GM23338 (cell line): ENCODE data around the gene DNAJC10. TPM values are rescaled to one million over a fixed set of nuclear protein-coding genes. Genes with fewer than 3 reads are reported as not detected.

Experiments used
- ATAC-seq: fragments of 200-7000 bp; cut with Tn5 transposase; 3 replicates; pipeline ENCODE4 v1.9.1; 2020
- DNase-seq: peaks from one replicate; pipeline ENCODE4 v3.0.0-alpha.2; 2015; ENCODE audit warnings: low spot score
- H2AFZ ChIP-seq: fragments of 200-600 bp; sonication (generic); 2 replicates; pipeline ENCODE4 v1.8.0; 2016; ENCODE audit warnings: antibody characterized with exemption, mild to moderate bottlenecking, moderate library complexity
- H3F3A ChIP-seq: fragments of 200-600 bp; sonication (generic); replicated peaks from 2 replicates; pipeline ENCODE4 v1.8.0; 2017; ENCODE audit warnings: antibody characterized with exemption, mixed run types, low read depth
- H3K27ac ChIP-seq: fragments of 200-600 bp; sonication (generic); 2 replicates; pipeline ENCODE4 v1.6.1; 2016; ENCODE audit warnings: low read depth
- H3K27me3 ChIP-seq: fragments of 200-600 bp; sonication (generic); 2 replicates; pipeline ENCODE4 v1.8.0; 2016; ENCODE audit warnings: mild to moderate bottlenecking, mixed run types, moderate library complexity; ENCODE audit not compliant: insufficient read depth
- H3K36me3 ChIP-seq: fragments of 200-600 bp; sonication (generic); 2 replicates; pipeline ENCODE4 v1.8.0; 2016; ENCODE audit warnings: mild to moderate bottlenecking; ENCODE audit not compliant: insufficient read depth
- H3K4me1 ChIP-seq: fragments of 200-600 bp; sonication (generic); 2 replicates; pipeline ENCODE4 v1.8.0; 2016; ENCODE audit warnings: mild to moderate bottlenecking, moderate library complexity; ENCODE audit not compliant: insufficient read depth
- H3K4me2 ChIP-seq: fragments of 200-600 bp; sonication (generic); 2 replicates; pipeline ENCODE4 v1.7.1; 2017; ENCODE audit warnings: mixed run types
- H3K4me3 ChIP-seq: fragments of 200-600 bp; sonication (generic); 2 replicates; pipeline ENCODE4 v1.6.1; 2016; ENCODE audit warnings: mixed run types
- H3K79me2 ChIP-seq: fragments of 200-600 bp; sonication (generic); replicated peaks from 2 replicates; pipeline ENCODE4 v1.8.0; 2017; ENCODE audit warnings: mild to moderate bottlenecking; ENCODE audit not compliant: insufficient read depth
- H3K9me2 ChIP-seq: fragments of 200-600 bp; sonication (generic); 2 replicates; pipeline ENCODE4 v1.8.0; 2017; ENCODE audit not compliant: insufficient read depth
- H4K20me1 ChIP-seq: fragments of 200-600 bp; sonication (generic); replicated peaks from 2 replicates; pipeline ENCODE4 v1.8.0; 2017; ENCODE audit warnings: mild to moderate bottlenecking; ENCODE audit not compliant: insufficient read depth
- H3K27ac Mint-ChIP-seq: 2 replicates; pipeline ENCODE4 v1.8.0; 2020; ENCODE audit warnings: inconsistent platforms, mild to moderate bottlenecking, moderate library complexity, mixed read lengths
- H3K27me3 Mint-ChIP-seq: 3 replicates; pipeline ENCODE4 v1.8.0; 2022; ENCODE audit warnings: low read depth, mild to moderate bottlenecking, moderate library complexity, mixed read lengths, inconsistent platforms; ENCODE audit not compliant: insufficient read depth, poor library complexity
- H3K36me3 Mint-ChIP-seq: 3 replicates; pipeline ENCODE4 v1.8.0; 2021; ENCODE audit warnings: low read depth, mild to moderate bottlenecking, inconsistent platforms, moderate library complexity, mixed read lengths
- H3K4me1 Mint-ChIP-seq: 3 replicates; pipeline ENCODE4 v1.8.0; 2020; ENCODE audit warnings: mild to moderate bottlenecking, inconsistent platforms, mixed read lengths
- H3K4me3 Mint-ChIP-seq: 3 replicates; pipeline ENCODE4 v1.8.0; 2021; ENCODE audit warnings: moderate library complexity, mild to moderate bottlenecking, inconsistent platforms, mixed read lengths
- H3K9me3 Mint-ChIP-seq: 3 replicates; pipeline ENCODE4 v1.8.0; 2020; ENCODE audit warnings: moderate library complexity, mild to moderate bottlenecking, inconsistent platforms, mixed read lengths
- CREB1 ChIP-seq: fragments of 250-450 bp; sonication (Bioruptor Pico); IDR thresholded peaks from 2 replicates; pipeline ENCODE4 v1.5.0; 2020; ENCODE audit warnings: low read depth, mild to moderate bottlenecking, moderate library complexity
- EZH2 ChIP-seq: fragments of 200-600 bp; sonication (generic); IDR thresholded peaks from one replicate; pipeline ENCODE4 v1.8.0; 2017; ENCODE audit warnings: antibody characterized with exemption, mild to moderate bottlenecking, low read depth; ENCODE audit not compliant: unreplicated experiment
- EZH2phosphoT487 ChIP-seq: fragments of 200-600 bp; sonication (generic); IDR thresholded peaks from one replicate; pipeline ENCODE4 v1.8.1; 2018; ENCODE audit warnings: antibody characterized with exemption; ENCODE audit not compliant: unreplicated experiment
- JUNB ChIP-seq: IDR thresholded peaks from one replicate; pipeline ENCODE4 v1.6.1; 2016; ENCODE audit warnings: antibody characterized with exemption; ENCODE audit not compliant: unreplicated experiment
- NANOG ChIP-seq: IDR thresholded peaks from 2 replicates; pipeline ENCODE4 v1.6.1; 2016; ENCODE audit warnings: antibody characterized with exemption, borderline replicate concordance
- POLR2AphosphoS5 ChIP-seq: IDR thresholded peaks from 2 replicates; pipeline ENCODE4 v1.6.1; 2016; ENCODE audit warnings: antibody characterized with exemption, low read depth
- STAT1 ChIP-seq: IDR thresholded peaks from one replicate; pipeline ENCODE4 v1.6.1; 2016; ENCODE audit warnings: antibody characterized with exemption; ENCODE audit not compliant: unreplicated experiment
- ZNF114 ChIP-seq: fragments of 250-450 bp; sonication (Bioruptor Pico); IDR thresholded peaks from 2 replicates; pipeline ENCODE4 v1.5.0; 2020; ENCODE audit warnings: mild to moderate bottlenecking, moderate library complexity
- ZNF331 ChIP-seq: fragments of 250-450 bp; sonication (Bioruptor Pico); IDR thresholded peaks from 2 replicates; pipeline ENCODE4 v1.5.0; 2020; ENCODE audit warnings: low read depth, mild to moderate bottlenecking, moderate library complexity
- polyA plus RNA-seq: library from polyadenylated mRNA; unstranded; fragments of >200 nt; fragmentation: Nextera tagmentation; extraction: Ambion mirVana; gene quantifications from 2 replicates; pipeline ENCODE4 v1.2.1, GENCODE V29; 2016
- total RNA-seq: library from RNA; depleted of rRNA; stranded (reverse); fragments of >200 nt; shearing (Covaris generic); gene quantifications from 2 replicates; pipeline ENCODE4 v1.2.3, GENCODE V29; 2014
- TF ChIP-seq, protein P1 (sequence below): IDR thresholded peaks from one replicate; pipeline ENCODE4 v1.6.1; 2018; ENCODE audit warnings: antibody characterized with exemption; ENCODE audit not compliant: unreplicated experiment
- TF ChIP-seq, protein P2 (sequence below): IDR thresholded peaks from 2 replicates; pipeline ENCODE4 v1.6.1; 2016; ENCODE audit warnings: antibody characterized with exemption
- TF ChIP-seq, protein P3 (sequence below): fragments of 250-450 bp; sonication (Bioruptor Pico); IDR thresholded peaks from 2 replicates; pipeline ENCODE4 v1.5.0; 2020; ENCODE audit warnings: mild to moderate bottlenecking, moderate library complexity
- TF ChIP-seq, protein P4 (sequence below), 2 experiments: fragments of 200-600 bp in 1 of 2; sonication (generic) in 1 of 2; conservative IDR thresholded peaks; 2 replicates each; pipeline versions ENCODE4 v1.5.1 to v1.6.1; 2016 to 2017; ENCODE audit warnings: antibody characterized with exemption in 2 of 2, low read depth in 2 of 2, mild to moderate bottlenecking in 2 of 2, moderate library complexity in 1 of 2

DNAJC10 gene
- total and polyA plus RNA-seq, 2 experiments from 2014 or later, result 41.9 to 83.1 TPM

DNA sequence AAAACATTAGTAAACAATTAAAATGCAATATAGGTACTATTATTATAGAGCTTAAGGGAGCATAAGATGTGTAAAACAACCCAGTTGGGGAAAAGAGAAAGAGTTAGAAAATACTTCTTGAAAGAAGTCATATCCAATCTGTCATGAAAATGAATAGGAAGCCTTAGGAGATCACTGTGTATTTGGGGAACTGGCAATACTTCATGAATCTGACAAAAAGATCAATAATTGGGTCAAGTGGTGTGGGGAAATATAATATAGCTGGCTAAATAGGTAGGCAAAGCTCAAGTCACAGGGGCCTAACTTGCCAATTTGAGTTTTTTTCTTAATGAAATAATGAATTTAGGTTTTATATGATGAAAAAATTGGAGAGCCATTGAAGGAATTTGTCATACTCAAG lies 14.4 kb downstream of the DNAJC10 start:
- H3K27me3 Mint-ChIP-seq, result no peaks in the 10 kb centered on the region
- Histone ChIP-seq H3K4me1 (no peaks in the 10 kb centered on the region), H3K27me3 (no peaks in the 10 kb centered on the region), H4K20me1 (no peaks in the 10 kb centered on the region), H3K27ac (no peak overlapping the region), H3F3A (no peaks in the 10 kb centered on the region), H3K4me2 (no peak overlapping the region), H3K36me3 (peaks cover 6% of the 10 kb centered on the region; the same call in 1 of the 2 replicates), H2AFZ (no peak overlapping the region), H3K79me2 (no peaks in the 10 kb centered on the region), H3K4me3 (no peak overlapping the region), H3K9me2 (no peaks in the 10 kb centered on the region)
- DNase-seq (no peak), ATAC-seq (no peak)
- peaks cover 38% of the 10 kb centered on the region for H3K36me3 Mint-ChIP-seq
- no peak overlapping the region for H3K4me3 Mint-ChIP-seq
- no peak overlapping the region for H3K27ac Mint-ChIP-seq
- H3K4me1 Mint-ChIP-seq, result no peaks in the 10 kb centered on the region
- TF ChIP-seq NANOG, result no peak
- TF ChIP-seq CREB1, result no peak
- no peak for TF ChIP-seq EZH2phosphoT487
- no peak for TF ChIP-seq JUNB
- no peak for TF ChIP-seq ZNF114 (CRISPR knock-in tag)
- TF ChIP-seq POLR2AphosphoS5, result no peak
- TF ChIP-seq, protein P1, sequence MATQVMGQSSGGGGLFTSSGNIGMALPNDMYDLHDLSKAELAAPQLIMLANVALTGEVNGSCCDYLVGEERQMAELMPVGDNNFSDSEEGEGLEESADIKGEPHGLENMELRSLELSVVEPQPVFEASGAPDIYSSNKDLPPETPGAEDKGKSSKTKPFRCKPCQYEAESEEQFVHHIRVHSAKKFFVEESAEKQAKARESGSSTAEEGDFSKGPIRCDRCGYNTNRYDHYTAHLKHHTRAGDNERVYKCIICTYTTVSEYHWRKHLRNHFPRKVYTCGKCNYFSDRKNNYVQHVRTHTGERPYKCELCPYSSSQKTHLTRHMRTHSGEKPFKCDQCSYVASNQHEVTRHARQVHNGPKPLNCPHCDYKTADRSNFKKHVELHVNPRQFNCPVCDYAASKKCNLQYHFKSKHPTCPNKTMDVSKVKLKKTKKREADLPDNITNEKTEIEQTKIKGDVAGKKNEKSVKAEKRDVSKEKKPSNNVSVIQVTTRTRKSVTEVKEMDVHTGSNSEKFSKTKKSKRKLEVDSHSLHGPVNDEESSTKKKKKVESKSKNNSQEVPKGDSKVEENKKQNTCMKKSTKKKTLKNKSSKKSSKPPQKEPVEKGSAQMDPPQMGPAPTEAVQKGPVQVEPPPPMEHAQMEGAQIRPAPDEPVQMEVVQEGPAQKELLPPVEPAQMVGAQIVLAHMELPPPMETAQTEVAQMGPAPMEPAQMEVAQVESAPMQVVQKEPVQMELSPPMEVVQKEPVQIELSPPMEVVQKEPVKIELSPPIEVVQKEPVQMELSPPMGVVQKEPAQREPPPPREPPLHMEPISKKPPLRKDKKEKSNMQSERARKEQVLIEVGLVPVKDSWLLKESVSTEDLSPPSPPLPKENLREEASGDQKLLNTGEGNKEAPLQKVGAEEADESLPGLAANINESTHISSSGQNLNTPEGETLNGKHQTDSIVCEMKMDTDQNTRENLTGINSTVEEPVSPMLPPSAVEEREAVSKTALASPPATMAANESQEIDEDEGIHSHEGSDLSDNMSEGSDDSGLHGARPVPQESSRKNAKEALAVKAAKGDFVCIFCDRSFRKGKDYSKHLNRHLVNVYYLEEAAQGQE, result no peak
- TF ChIP-seq, protein P2, sequence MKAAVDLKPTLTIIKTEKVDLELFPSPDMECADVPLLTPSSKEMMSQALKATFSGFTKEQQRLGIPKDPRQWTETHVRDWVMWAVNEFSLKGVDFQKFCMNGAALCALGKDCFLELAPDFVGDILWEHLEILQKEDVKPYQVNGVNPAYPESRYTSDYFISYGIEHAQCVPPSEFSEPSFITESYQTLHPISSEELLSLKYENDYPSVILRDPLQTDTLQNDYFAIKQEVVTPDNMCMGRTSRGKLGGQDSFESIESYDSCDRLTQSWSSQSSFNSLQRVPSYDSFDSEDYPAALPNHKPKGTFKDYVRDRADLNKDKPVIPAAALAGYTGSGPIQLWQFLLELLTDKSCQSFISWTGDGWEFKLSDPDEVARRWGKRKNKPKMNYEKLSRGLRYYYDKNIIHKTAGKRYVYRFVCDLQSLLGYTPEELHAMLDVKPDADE, result no peak
- TF ChIP-seq EZH2, result no peak
- TF ChIP-seq ZNF331 (CRISPR knock-in tag), result no peak
- TF ChIP-seq, protein P3, sequence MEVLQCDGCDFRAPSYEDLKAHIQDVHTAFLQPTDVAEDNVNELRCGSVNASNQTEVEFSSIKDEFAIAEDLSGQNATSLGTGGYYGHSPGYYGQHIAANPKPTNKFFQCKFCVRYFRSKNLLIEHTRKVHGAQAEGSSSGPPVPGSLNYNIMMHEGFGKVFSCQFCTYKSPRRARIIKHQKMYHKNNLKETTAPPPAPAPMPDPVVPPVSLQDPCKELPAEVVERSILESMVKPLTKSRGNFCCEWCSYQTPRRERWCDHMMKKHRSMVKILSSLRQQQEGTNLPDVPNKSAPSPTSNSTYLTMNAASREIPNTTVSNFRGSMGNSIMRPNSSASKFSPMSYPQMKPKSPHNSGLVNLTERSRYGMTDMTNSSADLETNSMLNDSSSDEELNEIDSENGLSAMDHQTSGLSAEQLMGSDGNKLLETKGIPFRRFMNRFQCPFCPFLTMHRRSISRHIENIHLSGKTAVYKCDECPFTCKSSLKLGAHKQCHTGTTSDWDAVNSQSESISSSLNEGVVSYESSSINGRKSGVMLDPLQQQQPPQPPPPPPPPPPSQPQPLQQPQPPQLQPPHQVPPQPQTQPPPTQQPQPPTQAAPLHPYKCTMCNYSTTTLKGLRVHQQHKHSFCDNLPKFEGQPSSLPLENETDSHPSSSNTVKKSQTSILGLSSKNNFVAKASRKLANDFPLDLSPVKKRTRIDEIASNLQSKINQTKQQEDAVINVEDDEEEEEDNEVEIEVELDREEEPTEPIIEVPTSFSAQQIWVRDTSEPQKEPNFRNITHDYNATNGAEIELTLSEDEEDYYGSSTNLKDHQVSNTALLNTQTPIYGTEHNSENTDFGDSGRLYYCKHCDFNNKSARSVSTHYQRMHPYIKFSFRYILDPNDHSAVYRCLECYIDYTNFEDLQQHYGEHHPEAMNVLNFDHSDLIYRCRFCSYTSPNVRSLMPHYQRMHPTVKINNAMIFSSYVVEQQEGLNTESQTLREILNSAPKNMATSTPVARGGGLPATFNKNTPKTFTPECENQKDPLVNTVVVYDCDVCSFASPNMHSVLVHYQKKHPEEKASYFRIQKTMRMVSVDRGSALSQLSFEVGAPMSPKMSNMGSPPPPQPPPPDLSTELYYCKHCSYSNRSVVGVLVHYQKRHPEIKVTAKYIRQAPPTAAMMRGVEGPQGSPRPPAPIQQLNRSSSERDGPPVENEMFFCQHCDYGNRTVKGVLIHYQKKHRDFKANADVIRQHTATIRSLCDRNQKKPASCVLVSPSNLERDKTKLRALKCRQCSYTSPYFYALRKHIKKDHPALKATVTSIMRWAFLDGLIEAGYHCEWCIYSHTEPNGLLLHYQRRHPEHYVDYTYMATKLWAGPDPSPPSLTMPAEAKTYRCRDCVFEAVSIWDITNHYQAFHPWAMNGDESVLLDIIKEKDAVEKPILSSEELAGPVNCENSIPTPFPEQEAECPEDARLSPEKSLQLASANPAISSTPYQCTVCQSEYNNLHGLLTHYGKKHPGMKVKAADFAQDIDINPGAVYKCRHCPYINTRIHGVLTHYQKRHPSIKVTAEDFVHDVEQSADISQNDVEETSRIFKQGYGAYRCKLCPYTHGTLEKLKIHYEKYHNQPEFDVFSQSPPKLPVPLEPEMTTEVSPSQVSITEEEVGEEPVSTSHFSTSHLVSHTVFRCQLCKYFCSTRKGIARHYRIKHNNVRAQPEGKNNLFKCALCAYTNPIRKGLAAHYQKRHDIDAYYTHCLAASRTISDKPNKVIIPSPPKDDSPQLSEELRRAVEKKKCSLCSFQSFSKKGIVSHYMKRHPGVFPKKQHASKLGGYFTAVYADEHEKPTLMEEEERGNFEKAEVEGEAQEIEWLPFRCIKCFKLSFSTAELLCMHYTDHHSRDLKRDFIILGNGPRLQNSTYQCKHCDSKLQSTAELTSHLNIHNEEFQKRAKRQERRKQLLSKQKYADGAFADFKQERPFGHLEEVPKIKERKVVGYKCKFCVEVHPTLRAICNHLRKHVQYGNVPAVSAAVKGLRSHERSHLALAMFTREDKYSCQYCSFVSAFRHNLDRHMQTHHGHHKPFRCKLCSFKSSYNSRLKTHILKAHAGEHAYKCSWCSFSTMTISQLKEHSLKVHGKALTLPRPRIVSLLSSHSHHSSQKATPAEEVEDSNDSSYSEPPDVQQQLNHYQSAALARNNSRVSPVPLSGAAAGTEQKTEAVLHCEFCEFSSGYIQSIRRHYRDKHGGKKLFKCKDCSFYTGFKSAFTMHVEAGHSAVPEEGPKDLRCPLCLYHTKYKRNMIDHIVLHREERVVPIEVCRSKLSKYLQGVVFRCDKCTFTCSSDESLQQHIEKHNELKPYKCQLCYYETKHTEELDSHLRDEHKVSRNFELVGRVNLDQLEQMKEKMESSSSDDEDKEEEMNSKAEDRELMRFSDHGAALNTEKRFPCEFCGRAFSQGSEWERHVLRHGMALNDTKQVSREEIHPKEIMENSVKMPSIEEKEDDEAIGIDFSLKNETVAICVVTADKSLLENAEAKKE (CRISPR knock-in tag), result no peak
- TF ChIP-seq, protein P4, sequence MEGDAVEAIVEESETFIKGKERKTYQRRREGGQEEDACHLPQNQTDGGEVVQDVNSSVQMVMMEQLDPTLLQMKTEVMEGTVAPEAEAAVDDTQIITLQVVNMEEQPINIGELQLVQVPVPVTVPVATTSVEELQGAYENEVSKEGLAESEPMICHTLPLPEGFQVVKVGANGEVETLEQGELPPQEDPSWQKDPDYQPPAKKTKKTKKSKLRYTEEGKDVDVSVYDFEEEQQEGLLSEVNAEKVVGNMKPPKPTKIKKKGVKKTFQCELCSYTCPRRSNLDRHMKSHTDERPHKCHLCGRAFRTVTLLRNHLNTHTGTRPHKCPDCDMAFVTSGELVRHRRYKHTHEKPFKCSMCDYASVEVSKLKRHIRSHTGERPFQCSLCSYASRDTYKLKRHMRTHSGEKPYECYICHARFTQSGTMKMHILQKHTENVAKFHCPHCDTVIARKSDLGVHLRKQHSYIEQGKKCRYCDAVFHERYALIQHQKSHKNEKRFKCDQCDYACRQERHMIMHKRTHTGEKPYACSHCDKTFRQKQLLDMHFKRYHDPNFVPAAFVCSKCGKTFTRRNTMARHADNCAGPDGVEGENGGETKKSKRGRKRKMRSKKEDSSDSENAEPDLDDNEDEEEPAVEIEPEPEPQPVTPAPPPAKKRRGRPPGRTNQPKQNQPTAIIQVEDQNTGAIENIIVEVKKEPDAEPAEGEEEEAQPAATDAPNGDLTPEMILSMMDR (conservative IDR thresholded peaks at IDR 0.05; ENCODE audit: low read depth in 2 of 2), result no peak
- TF ChIP-seq STAT1, result no peak
- H3K9me3 Mint-ChIP-seq, result no peaks in the 10 kb centered on the region
